ENCODE results near the gene CCDC102B.

Gene CCDC102B

DNA sequence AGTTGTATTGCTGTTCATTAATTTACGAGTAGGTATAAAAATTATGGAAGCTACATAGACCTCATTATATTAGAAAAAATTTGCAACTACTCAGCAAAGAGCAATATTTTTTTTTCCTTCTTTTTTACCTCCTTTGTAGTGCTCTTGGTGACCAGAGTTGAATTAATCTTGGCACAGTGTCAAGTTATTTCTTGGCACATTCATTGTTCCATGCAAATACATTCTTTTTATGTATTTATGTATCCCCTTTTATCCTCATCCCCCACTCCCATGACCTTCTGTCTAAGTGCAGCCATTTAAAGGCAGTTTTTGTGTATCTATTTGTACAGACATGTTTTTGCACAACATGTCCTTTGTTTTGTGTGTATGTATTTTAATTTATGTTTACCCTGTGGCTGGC is 224.5 kb downstream of the CCDC102B start:
- TF ChIP-seq CTCF (IDR thresholded peaks at IDR 0.05; ENCODE audit: insufficient read depth, low read length) (no peak), SPI1 (IDR thresholded peaks at IDR 0.05; ENCODE audit: borderline replicate concordance, low read depth) (no peak), GABPA (IDR thresholded peaks at IDR 0.05; ENCODE audit: low read depth) (no peak), POLR2AphosphoS5 (IDR thresholded peaks at IDR 0.05; ENCODE audit: low read depth) (no peak)
- TF ChIP-seq, protein P1, sequence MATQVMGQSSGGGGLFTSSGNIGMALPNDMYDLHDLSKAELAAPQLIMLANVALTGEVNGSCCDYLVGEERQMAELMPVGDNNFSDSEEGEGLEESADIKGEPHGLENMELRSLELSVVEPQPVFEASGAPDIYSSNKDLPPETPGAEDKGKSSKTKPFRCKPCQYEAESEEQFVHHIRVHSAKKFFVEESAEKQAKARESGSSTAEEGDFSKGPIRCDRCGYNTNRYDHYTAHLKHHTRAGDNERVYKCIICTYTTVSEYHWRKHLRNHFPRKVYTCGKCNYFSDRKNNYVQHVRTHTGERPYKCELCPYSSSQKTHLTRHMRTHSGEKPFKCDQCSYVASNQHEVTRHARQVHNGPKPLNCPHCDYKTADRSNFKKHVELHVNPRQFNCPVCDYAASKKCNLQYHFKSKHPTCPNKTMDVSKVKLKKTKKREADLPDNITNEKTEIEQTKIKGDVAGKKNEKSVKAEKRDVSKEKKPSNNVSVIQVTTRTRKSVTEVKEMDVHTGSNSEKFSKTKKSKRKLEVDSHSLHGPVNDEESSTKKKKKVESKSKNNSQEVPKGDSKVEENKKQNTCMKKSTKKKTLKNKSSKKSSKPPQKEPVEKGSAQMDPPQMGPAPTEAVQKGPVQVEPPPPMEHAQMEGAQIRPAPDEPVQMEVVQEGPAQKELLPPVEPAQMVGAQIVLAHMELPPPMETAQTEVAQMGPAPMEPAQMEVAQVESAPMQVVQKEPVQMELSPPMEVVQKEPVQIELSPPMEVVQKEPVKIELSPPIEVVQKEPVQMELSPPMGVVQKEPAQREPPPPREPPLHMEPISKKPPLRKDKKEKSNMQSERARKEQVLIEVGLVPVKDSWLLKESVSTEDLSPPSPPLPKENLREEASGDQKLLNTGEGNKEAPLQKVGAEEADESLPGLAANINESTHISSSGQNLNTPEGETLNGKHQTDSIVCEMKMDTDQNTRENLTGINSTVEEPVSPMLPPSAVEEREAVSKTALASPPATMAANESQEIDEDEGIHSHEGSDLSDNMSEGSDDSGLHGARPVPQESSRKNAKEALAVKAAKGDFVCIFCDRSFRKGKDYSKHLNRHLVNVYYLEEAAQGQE (IDR thresholded peaks at IDR 0.05; ENCODE audit: insufficient replicate concordance, low read depth): no peak
- Histone ChIP-seq H3K4me3 (replicated peaks; ENCODE audit: insufficient read depth, low read length) (no peak overlapping the region), H3K27ac (replicated peaks) (no peak overlapping the region), H3K27me3 (ENCODE audit: insufficient read depth, poor library complexity, severe bottlenecking) (no peaks in the 10 kb centered on the region)
- no peak for DNase-seq (ENCODE audit: low read depth in 1 of 2, low spot score in 1 of 2)

- Histone ChIP-seq H3K27ac (replicated peaks) (no peak overlapping the region), H3K4me3 (replicated peaks; ENCODE audit: insufficient read depth, low read length) (no peak overlapping the region), H3K27me3 (ENCODE audit: insufficient read depth, poor library complexity, severe bottlenecking) (no peaks in the 10 kb centered on the region)
- TF ChIP-seq GABPA (IDR thresholded peaks at IDR 0.05; ENCODE audit: low read depth): no peak
- no peak for TF ChIP-seq POLR2AphosphoS5 (IDR thresholded peaks at IDR 0.05; ENCODE audit: low read depth)
- no peak for TF ChIP-seq CTCF (IDR thresholded peaks at IDR 0.05; ENCODE audit: insufficient read depth, low read length)
- no peak for TF ChIP-seq SPI1 (IDR thresholded peaks at IDR 0.05; ENCODE audit: borderline replicate concordance, low read depth)
- TF ChIP-seq, protein P1 (IDR thresholded peaks at IDR 0.05; ENCODE audit: insufficient replicate concordance, low read depth): no peak
- DNase-seq (ENCODE audit: low read depth in 1 of 2, low spot score in 1 of 2): no peak
Measured at GRCh38 chr18:69031571-69031970, 233.7 kb downstream of the CCDC102B start.

DNA sequence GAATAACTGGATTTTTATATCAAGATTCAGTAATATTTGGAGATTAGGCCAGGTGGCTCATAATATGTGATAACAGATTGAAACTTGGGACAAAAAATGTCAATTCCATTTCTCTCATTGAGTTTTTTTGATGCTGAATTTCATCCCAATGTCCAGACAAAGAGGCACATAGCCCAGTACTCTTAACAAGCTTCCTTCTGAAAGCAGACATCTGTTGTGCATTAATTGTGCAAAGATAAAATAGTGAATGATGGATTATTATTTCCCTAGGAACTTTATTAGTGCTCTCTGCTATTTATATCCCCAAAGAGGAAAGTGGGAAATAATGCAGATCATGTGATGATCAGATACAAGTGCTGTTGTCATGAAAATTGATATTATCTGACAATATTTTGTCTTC is 234.1 kb downstream of the CCDC102B start:
- H3K4me3 ChIP-seq (replicated peaks; ENCODE audit: insufficient read depth, low read length): no peak overlapping the region
- H3K27me3 ChIP-seq (ENCODE audit: insufficient read depth, poor library complexity, severe bottlenecking): no peaks in the 10 kb centered on the region
- no peak overlapping the region for H3K27ac ChIP-seq (replicated peaks)
- TF ChIP-seq, protein P1 (IDR thresholded peaks at IDR 0.05; ENCODE audit: insufficient replicate concordance, low read depth): no peak
- TF ChIP-seq POLR2AphosphoS5 (IDR thresholded peaks at IDR 0.05; ENCODE audit: low read depth) (no peak), SPI1 (IDR thresholded peaks at IDR 0.05; ENCODE audit: borderline replicate concordance, low read depth) (no peak), GABPA (IDR thresholded peaks at IDR 0.05; ENCODE audit: low read depth) (no peak), CTCF (IDR thresholded peaks at IDR 0.05; ENCODE audit: insufficient read depth, low read length) (no peak)
- no peak for DNase-seq (ENCODE audit: low read depth in 1 of 2, low spot score in 1 of 2)
